MM.1S (cell line): ENCODE data around the gene G0S2.

ENCODE experiments used
- EZH2 ChIP-seq: fragments of 300-600 bp; sonication (generic); optimal IDR thresholded peaks from 2 replicates; pipeline ENCODE3; 2017; ENCODE audit warnings: low read depth, mild to moderate bottlenecking, antibody characterized with exemption, low read length, mixed read lengths
- TF ChIP-seq, protein P1 (sequence below): fragments of 300-600 bp; sonication (generic); IDR thresholded peaks from 2 replicates; pipeline ENCODE4 v1.5.1; 2016; ENCODE audit warnings: antibody characterized with exemption, low read length, mixed read lengths

- TF ChIP-seq, protein P1, sequence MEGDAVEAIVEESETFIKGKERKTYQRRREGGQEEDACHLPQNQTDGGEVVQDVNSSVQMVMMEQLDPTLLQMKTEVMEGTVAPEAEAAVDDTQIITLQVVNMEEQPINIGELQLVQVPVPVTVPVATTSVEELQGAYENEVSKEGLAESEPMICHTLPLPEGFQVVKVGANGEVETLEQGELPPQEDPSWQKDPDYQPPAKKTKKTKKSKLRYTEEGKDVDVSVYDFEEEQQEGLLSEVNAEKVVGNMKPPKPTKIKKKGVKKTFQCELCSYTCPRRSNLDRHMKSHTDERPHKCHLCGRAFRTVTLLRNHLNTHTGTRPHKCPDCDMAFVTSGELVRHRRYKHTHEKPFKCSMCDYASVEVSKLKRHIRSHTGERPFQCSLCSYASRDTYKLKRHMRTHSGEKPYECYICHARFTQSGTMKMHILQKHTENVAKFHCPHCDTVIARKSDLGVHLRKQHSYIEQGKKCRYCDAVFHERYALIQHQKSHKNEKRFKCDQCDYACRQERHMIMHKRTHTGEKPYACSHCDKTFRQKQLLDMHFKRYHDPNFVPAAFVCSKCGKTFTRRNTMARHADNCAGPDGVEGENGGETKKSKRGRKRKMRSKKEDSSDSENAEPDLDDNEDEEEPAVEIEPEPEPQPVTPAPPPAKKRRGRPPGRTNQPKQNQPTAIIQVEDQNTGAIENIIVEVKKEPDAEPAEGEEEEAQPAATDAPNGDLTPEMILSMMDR, result no peak
- TF ChIP-seq EZH2, result no peak
Observed at GRCh38 chr1:209707308-209707707, 32.1 kb downstream of the G0S2 start.
